K562 (cell line): ENCODE measurements around the gene HDHD2. TPM values are rescaled to one million over a fixed set of nuclear protein-coding genes. Genes with fewer than 3 reads are reported as not detected.

Source experiments
- ATAC-seq: fragments of 200-7000 bp; cut with Tn5 transposase; 3 replicates; pipeline ENCODE4 v1.9.1; 2020; ENCODE audit warnings: moderate library complexity
- BruUV-seq: library from RNA; stranded (reverse); fragments of 400-500 nt; replicated peaks from 2 replicates; lab custom pipeline; 2021; lab: Mats Ljungman, UMichigan
- CTCF ChIA-PET: fragments of 300-600 bp; formaldehyde crosslinking; extraction: SDS; loops from one replicate; lab custom pipeline; 2021; ENCODE audit warnings: low intra/inter-chr PET ratio; lab: Yijun Ruan, JAX
- POLR2A ChIA-PET: fragments of 300-600, 350-650 bp; sonication (Branson Sonifier 250); formaldehyde crosslinking; extraction: SDS; loops from one replicate; lab custom pipeline; 2021; ENCODE audit warnings: antibody characterized with exemption, inconsistent platforms; lab: Yijun Ruan, JAX
- DNase-seq, 4 experiments: peaks; one replicate each; pipeline versions ENCODE4 v3.0.0 to v3.0.0-alpha.2; 2011 to 2018; ENCODE audit warnings: low spot score in 3 of 4, mixed read lengths in 3 of 4; ENCODE audit errors: extremely low read depth in 1 of 4
- FAIRE-seq: peaks from 2 replicates; lab custom pipeline; 2011; peaks lifted over from hg19 to GRCh38; lab: Jason Lieb, UNC
- H2AFZ ChIP-seq: 2 replicates; pipeline ENCODE4 v1.6.0; 2011; ENCODE audit warnings: low read depth, low read length, control low read depth, inconsistent platforms
- H3K27ac ChIP-seq: fragments of 200-600 bp; 3 replicates; pipeline ENCODE4 v1.8.0; 2011; ENCODE audit warnings: low read depth, mild to moderate bottlenecking, control low read depth, inconsistent platforms, low read length, moderate library complexity, mixed read lengths; ENCODE audit errors: extremely low read depth
- H3K27me3 ChIP-seq, 2 experiments: fragments of 300-600 bp in 1 of 2; 2 replicates in 1 of 2; 3 replicates in 1 of 2; pipeline versions ENCODE4 v1.6.0 to v1.8.0; 2011; ENCODE audit warnings: inconsistent platforms in 2 of 2, low read length in 2 of 2, mild to moderate bottlenecking in 1 of 2, mixed read lengths in 1 of 2, moderate library complexity in 1 of 2; ENCODE audit not compliant: control insufficient read depth in 2 of 2, insufficient read depth in 2 of 2
- H3K36me3 ChIP-seq: fragments of 300-600 bp; 3 replicates; pipeline ENCODE4 v1.8.0; 2011; ENCODE audit warnings: mild to moderate bottlenecking, low read length, inconsistent platforms; ENCODE audit not compliant: control insufficient read depth, insufficient read depth
- H3K4me1 ChIP-seq, 2 experiments: fragments of 200-600 bp in 1 of 2; replicated peaks in 1 of 2; 2 replicates in 1 of 2; 3 replicates in 1 of 2; pipeline versions ENCODE4 v1.5.1 to v1.8.0; 2011; ENCODE audit warnings: inconsistent platforms in 2 of 2, low read length in 2 of 2, mild to moderate bottlenecking in 1 of 2, mixed read lengths in 1 of 2, moderate library complexity in 1 of 2; ENCODE audit not compliant: control insufficient read depth in 2 of 2, insufficient read depth in 2 of 2
- H3K4me2 ChIP-seq: 2 replicates; pipeline ENCODE4 v1.6.1; 2011; ENCODE audit warnings: low read length, control low read depth, inconsistent platforms, mixed read lengths; ENCODE audit not compliant: insufficient read depth
- H3K4me3 ChIP-seq: fragments of 200-600 bp; sonication (generic), shearing (Covaris generic); 2 replicates; pipeline ENCODE4 v1.5.1; 2016; ENCODE audit warnings: control low read depth, inconsistent platforms
- H3K79me2 ChIP-seq: fragments of 200-600 bp; 3 replicates; pipeline ENCODE4 v1.8.0; 2011; ENCODE audit warnings: low read length, inconsistent platforms; ENCODE audit not compliant: control insufficient read depth, insufficient read depth
- H3K9ac ChIP-seq, 2 experiments: 2 replicates each; pipeline versions ENCODE4 v1.6.0 to v1.6.1; 2011; ENCODE audit warnings: low read depth in 2 of 2, low read length in 2 of 2, control low read depth in 1 of 2, inconsistent platforms in 1 of 2, mild to moderate bottlenecking in 1 of 2, mixed read lengths in 1 of 2; ENCODE audit not compliant: insufficient read depth in 1 of 2
- H3K9me1 ChIP-seq: one replicate; pipeline ENCODE4 v1.6.0; 2011; ENCODE audit warnings: inconsistent platforms, mild to moderate bottlenecking, low read length, moderate library complexity; ENCODE audit not compliant: control insufficient read depth, insufficient read depth
- H3K9me3 ChIP-seq: replicated peaks from 2 replicates; pipeline ENCODE4 v1.5.1; 2011; ENCODE audit warnings: low read depth, low read length, inconsistent platforms; ENCODE audit not compliant: control insufficient read depth, insufficient read depth
- H4K20me1 ChIP-seq: replicated peaks from 2 replicates; pipeline ENCODE4 v1.6.1; 2011; ENCODE audit warnings: low read length, inconsistent platforms, mixed read lengths; ENCODE audit not compliant: control insufficient read depth, insufficient read depth
- CREBBP ChIP-seq: IDR thresholded peaks from one replicate; pipeline ENCODE4 v1.6.1; 2012; ENCODE audit warnings: low read depth, mild to moderate bottlenecking, control low read depth, inconsistent platforms, low read length
- HDGF ChIP-seq: fragments of 450-650 bp; IDR thresholded peaks from 2 replicates; pipeline ENCODE4 v1.6.1; 2016
- MCM7 ChIP-seq, 2 experiments: fragments of 450-650 bp; IDR thresholded peaks; 2 replicates each; pipeline ENCODE4 v1.6.1; 2016 to 2018
- OTX1 ChIP-seq: fragments of 450-650 bp; formaldehyde crosslinking; IDR thresholded peaks from 2 replicates; pipeline ENCODE4 v1.4.0; 2022; ENCODE audit warnings: mild to moderate bottlenecking
- ZNF398 ChIP-seq: fragments of 250-450 bp; sonication (Bioruptor Pico); IDR thresholded peaks from 2 replicates; pipeline ENCODE4 v1.8.0; 2021; ENCODE audit warnings: moderate library complexity, mild to moderate bottlenecking, inconsistent platforms
- WGBS: fragments of 100-300 bp; shearing (Covaris generic); methylation state at CpG from one replicate; pipeline ENCODE4 v1.1.6; 2016; ENCODE audit warnings: low coverage, mixed read lengths; ENCODE audit not compliant: insufficient coverage; ENCODE audit errors: missing lambda C conversion rate; 5-methylcytosine and 5-hydroxymethylcytosine counted together
- in situ Hi-C: fragments of 300-500 bp; cut with MboI; formaldehyde crosslinking; loops from 4 replicates; pipeline ENCODE4 v1.15.0; 2018; ENCODE audit warnings: inconsistent platforms, mixed read lengths
- intact Hi-C: fragments of 100-400 bp; cut with micrococcal nuclease; formaldehyde crosslinking; loops from 2 replicates; pipeline ENCODE4 v1.14.2; 2022
- polyA plus RNA-seq, 8 experiments: library from polyadenylated mRNA; depleted of rRNA in 4 of 8; stranded (reverse) in 5 of 8; unstranded in 3 of 8; fragments of >200 nt; fragmentation: Nextera tagmentation in 2 of 8; fragmentation: Illumina TruSeq in 1 of 8; extraction: Ambion mirVana in 2 of 8; extraction: Trizol in 1 of 8; gene quantifications; 2 replicates each; pipeline versions ENCODE4 v1.2.1 to v1.2.3, GENCODE V29; 2011 to 2014; ENCODE audit warnings: inconsistent platforms in 1 of 8, missing spikeins in 1 of 8
- total RNA-seq, 7 experiments: library from RNA; depleted of rRNA in 6 of 7; stranded (reverse); fragments of >200 nt in 6 of 7; fragmentation: Illumina TruSeq in 2 of 7; extraction: Trizol in 2 of 7; gene quantifications; 2 replicates each; pipeline versions ENCODE4 v1.2.1 to v1.2.3, GENCODE V29; 2011 to 2021; ENCODE audit warnings: low replicate concordance in 1 of 7
- TF ChIP-seq, protein P1 (sequence below): fragments of 250-450 bp; sonication (Bioruptor Pico); IDR thresholded peaks from 2 replicates; pipeline ENCODE4 v1.4.0; 2020; ENCODE audit warnings: mild to moderate bottlenecking, moderate library complexity, borderline replicate concordance

Gene HDHD2
- total and polyA plus RNA-seq, 9 of the 15 experiments (the other 6 are each of a cell fraction or from before 2014, with no cell fraction given) = 6.8 to 25.2 (median 21.5) TPM

DNA sequence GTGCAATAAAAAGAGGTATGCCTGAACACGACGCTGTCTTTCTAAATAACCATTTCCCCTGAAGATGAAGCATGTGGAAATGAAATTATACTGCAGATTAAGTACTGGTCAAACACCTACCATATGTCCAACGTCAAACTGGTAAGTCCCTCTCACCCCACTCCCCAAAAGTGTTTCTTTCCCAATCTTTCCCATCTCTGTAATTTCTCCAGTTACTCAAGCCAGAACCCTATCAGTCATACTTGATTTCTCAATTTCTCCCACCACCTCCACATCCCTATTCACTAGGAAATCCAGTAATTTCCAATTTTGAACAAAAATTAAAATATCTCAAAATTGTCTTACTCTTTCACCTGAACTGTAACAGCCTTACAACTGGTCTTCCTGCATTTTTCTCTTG is 29.2 kb downstream of the HDHD2 start:
- H3K4me2 ChIP-seq = no peak overlapping the region
- TF ChIP-seq ZNF398 = no peak
- TF ChIP-seq, protein P1, sequence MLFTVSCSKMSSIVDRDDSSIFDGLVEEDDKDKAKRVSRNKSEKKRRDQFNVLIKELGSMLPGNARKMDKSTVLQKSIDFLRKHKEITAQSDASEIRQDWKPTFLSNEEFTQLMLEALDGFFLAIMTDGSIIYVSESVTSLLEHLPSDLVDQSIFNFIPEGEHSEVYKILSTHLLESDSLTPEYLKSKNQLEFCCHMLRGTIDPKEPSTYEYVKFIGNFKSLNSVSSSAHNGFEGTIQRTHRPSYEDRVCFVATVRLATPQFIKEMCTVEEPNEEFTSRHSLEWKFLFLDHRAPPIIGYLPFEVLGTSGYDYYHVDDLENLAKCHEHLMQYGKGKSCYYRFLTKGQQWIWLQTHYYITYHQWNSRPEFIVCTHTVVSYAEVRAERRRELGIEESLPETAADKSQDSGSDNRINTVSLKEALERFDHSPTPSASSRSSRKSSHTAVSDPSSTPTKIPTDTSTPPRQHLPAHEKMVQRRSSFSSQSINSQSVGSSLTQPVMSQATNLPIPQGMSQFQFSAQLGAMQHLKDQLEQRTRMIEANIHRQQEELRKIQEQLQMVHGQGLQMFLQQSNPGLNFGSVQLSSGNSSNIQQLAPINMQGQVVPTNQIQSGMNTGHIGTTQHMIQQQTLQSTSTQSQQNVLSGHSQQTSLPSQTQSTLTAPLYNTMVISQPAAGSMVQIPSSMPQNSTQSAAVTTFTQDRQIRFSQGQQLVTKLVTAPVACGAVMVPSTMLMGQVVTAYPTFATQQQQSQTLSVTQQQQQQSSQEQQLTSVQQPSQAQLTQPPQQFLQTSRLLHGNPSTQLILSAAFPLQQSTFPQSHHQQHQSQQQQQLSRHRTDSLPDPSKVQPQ (CRISPR knock-in tag) = no peak
- TF ChIP-seq MCM7 (IDR thresholded peaks at IDR 0.05) = no peak
- no peak for TF ChIP-seq CREBBP
- no peak for TF ChIP-seq HDGF
- TF ChIP-seq OTX1 = no peak
- no peaks in the 10 kb centered on the region; a peak in 1 of 5 replicates for H3K4me1 ChIP-seq
- H3K36me3 ChIP-seq = no peaks in the 10 kb centered on the region
- no peak overlapping the region for H3K9ac ChIP-seq
- intact Hi-C loops = no loop called here
- ChIA-PET CTCF (no interaction called here), POLR2A (no interaction called here)
- in situ Hi-C loops = no loop called here
- no peaks in the 10 kb centered on the region for H4K20me1 ChIP-seq
- H3K9me1 ChIP-seq = no peaks in the 10 kb centered on the region
- H2AFZ ChIP-seq = no peak overlapping the region
- no peaks in the 10 kb centered on the region for H3K9me3 ChIP-seq
- WGBS = 89% methylated on average over 3 of the region's 3 CpGs
- H3K27ac ChIP-seq = no peak overlapping the region
- H3K27me3 ChIP-seq = no peaks in the 10 kb centered on the region
- H3K79me2 ChIP-seq = no peaks in the 10 kb centered on the region
- BruUV-seq = no TSS peak
- DNase-seq (no peak), ATAC-seq (no peak), FAIRE-seq (no peak)
- no peak overlapping the region for H3K4me3 ChIP-seq
